Left lung (tissue), 10 donors: Measurements from ENCODE around the gene PGC. TPM values are rescaled to one million over a fixed set of nuclear protein-coding genes. Genes with fewer than 3 reads are reported as not detected.

Experiments used
- ATAC-seq: fragments of 200-7000 bp; cut with Tn5 transposase; one replicate; pipeline ENCODE4 v1.9.1; 2020; ENCODE audit warnings: moderate library complexity
- DNase-seq, 4 donors: peaks; one replicate each; pipeline ENCODE4 v3.0.0-alpha.2; 2013 to 2020
- H3K27ac ChIP-seq, 2 donors: fragments of 200-600 bp; sonication (generic) in 1 of 2; one replicate each; pipeline versions ENCODE4 v1.5.0 to v1.8.0; 2020 to 2021
- H3K27me3 ChIP-seq, 2 donors: fragments of 200-600 bp; sonication (generic) in 1 of 2; one replicate each; pipeline versions ENCODE4 v1.5.0 to v1.8.0; 2020 to 2021
- H3K36me3 ChIP-seq, 2 donors: fragments of 200-600 bp; sonication (generic) in 1 of 2; one replicate each; pipeline versions ENCODE4 v1.5.0 to v1.8.0; 2020 to 2021
- H3K4me1 ChIP-seq, 2 donors: fragments of 200-600 bp; one replicate each; pipeline ENCODE4 v1.8.0; 2021
- H3K4me3 ChIP-seq, 2 donors: fragments of 200-600 bp; sonication (generic) in 1 of 2; one replicate each; pipeline versions ENCODE4 v1.5.0 to v1.8.0; 2020 to 2021; ENCODE audit warnings: mild to moderate bottlenecking in 1 of 2
- H3K9me3 ChIP-seq, 2 donors: fragments of 200-600 bp; sonication (generic) in 1 of 2; one replicate each; pipeline versions ENCODE4 v1.5.0 to v1.8.0; 2020 to 2021
- CTCF ChIP-seq, 2 donors: fragments of 200-600 bp; sonication (generic) in 1 of 2; IDR thresholded peaks; one replicate each; pipeline versions ENCODE4 v1.5.0 to v1.8.0; 2021; ENCODE audit warnings: antibody characterized with exemption in 2 of 2
- intact Hi-C, 2 donors: fragments of 100-400 bp; cut with DNase I; formaldehyde crosslinking; loops; one replicate each; pipeline versions ENCODE4 v1.11.2 to v1.14.2; 2022
- polyA plus RNA-seq, 6 donors: library from polyadenylated mRNA; unstranded; fragments of 120-200 nt; gene quantifications; one replicate each; pipeline ENCODE4 v1.2.1, GENCODE V29; 2013; ENCODE audit not compliant: insufficient read length in 6 of 6
- total RNA-seq, 2 donors: library from RNA; stranded (reverse); fragmentation: NEBNext Ultra II Directional; extraction: Animal tissue kit (Norgen Biotek cat#: 25700); gene quantifications; one replicate each; pipeline ENCODE4 v1.2.1, GENCODE V29; 2021
- donor health status: DM: no; HTN: yes; CAD: no.
- donor health status: DM: no; HTN: no; CAD: no.

Gene PGC
- total and polyA plus RNA-seq, 8 donors, result 5.4 to 266 (median 8.2) TPM

GRCh38 chr6:41763470-41763869 is 16.3 kb upstream of the PGC start:
- Histone ChIP-seq H3K27ac (no peak overlapping the region), H3K4me3 (no peak overlapping the region), H3K9me3 (no peaks in the 10 kb centered on the region), H3K36me3 (no peaks in the 10 kb centered on the region), H3K4me1 (peaks cover 4 to 6% of the 10 kb centered on the region in 2 donors), H3K27me3 (no peaks in the 10 kb centered on the region)
- DNase-seq (peak in 1 of 4 donors; percentile 38), ATAC-seq (no peak)
- TF ChIP-seq CTCF (IDR thresholded peaks at IDR 0.05), result no peak
- intact Hi-C loops, result no loop called here

GRCh38 chr6:41759905-41760579 is 12.8 kb upstream of the PGC start:
- intact Hi-C loops, result no loop called here

GRCh38 chr6:41759106-41759904 is 12.1 kb upstream of the PGC start:
- no peak for ATAC-seq
- H3K9me3 ChIP-seq, result no peaks in the 10 kb centered on the region
- H3K27me3 ChIP-seq, result no peaks in the 10 kb centered on the region
- no peak for TF ChIP-seq CTCF (IDR thresholded peaks at IDR 0.05)
- intact Hi-C loops, result no loop called here
- H3K4me1 ChIP-seq, result no peaks in the 10 kb centered on the region
- H3K4me3 ChIP-seq, result no peak overlapping the region
- no peaks in the 10 kb centered on the region for H3K36me3 ChIP-seq
- DNase-seq, result no peak
- no peak overlapping the region for H3K27ac ChIP-seq

More at GRCh38 chr6:41759905-41760579, 12.8 kb upstream of the PGC start:
- no peaks in the 10 kb centered on the region for H3K27me3 ChIP-seq
- no peaks in the 10 kb centered on the region for H3K9me3 ChIP-seq
- H3K27ac ChIP-seq, result no peak overlapping the region
- H3K4me1 ChIP-seq, result no peaks in the 10 kb centered on the region
- ATAC-seq, result no peak
- TF ChIP-seq CTCF (IDR thresholded peaks at IDR 0.05), result no peak
- H3K36me3 ChIP-seq, result no peaks in the 10 kb centered on the region
- no peak for DNase-seq
- no peak overlapping the region for H3K4me3 ChIP-seq

- Histone ChIP-seq H3K27ac (no peak overlapping the region), H3K4me3 (no peak overlapping the region), H3K9me3 (no peaks in the 10 kb centered on the region), H3K4me1 (no peaks in the 10 kb centered on the region), H3K36me3 (no peaks in the 10 kb centered on the region), H3K27me3 (no peaks in the 10 kb centered on the region)
- ATAC-seq (no peak), DNase-seq (no peak)
- intact Hi-C loops, result no loop called here
- no peak for TF ChIP-seq CTCF (IDR thresholded peaks at IDR 0.05)
Observed at GRCh38 chr6:41758641-41759035, 11.4 kb upstream of the PGC start.

GRCh38 chr6:41757931-41758640 is 10.9 kb upstream of the PGC start:
- no peaks in the 10 kb centered on the region for H3K27me3 ChIP-seq
- DNase-seq (no peak), ATAC-seq (peak; percentile 45)
- H3K36me3 ChIP-seq, result no peaks in the 10 kb centered on the region
- no peak overlapping the region for H3K27ac ChIP-seq
- H3K4me3 ChIP-seq, result no peak overlapping the region
- H3K9me3 ChIP-seq, result no peaks in the 10 kb centered on the region
- no peaks in the 10 kb centered on the region for H3K4me1 ChIP-seq
- intact Hi-C loops, result no loop called here
- TF ChIP-seq CTCF (IDR thresholded peaks at IDR 0.05), result no peak
